GM21447 (cell line): ENCODE data around the gene NSUN5.
A peak's percentile ranks its signal among the peaks of the same experiment; 100 is the strongest.
"Not testable (repeated sequence)": the region's sequence is repeated elsewhere in the genome, so short reads cannot be mapped to it uniquely, and the experiment has no call there.

ENCODE experiments used
- ATAC-seq: cut with Tn5 transposase; IDR thresholded peaks from one replicate; pipeline ENCODE4 v1.9.1; 2021; ENCODE audit not compliant: unreplicated experiment

NSUN5 gene

DNA sequence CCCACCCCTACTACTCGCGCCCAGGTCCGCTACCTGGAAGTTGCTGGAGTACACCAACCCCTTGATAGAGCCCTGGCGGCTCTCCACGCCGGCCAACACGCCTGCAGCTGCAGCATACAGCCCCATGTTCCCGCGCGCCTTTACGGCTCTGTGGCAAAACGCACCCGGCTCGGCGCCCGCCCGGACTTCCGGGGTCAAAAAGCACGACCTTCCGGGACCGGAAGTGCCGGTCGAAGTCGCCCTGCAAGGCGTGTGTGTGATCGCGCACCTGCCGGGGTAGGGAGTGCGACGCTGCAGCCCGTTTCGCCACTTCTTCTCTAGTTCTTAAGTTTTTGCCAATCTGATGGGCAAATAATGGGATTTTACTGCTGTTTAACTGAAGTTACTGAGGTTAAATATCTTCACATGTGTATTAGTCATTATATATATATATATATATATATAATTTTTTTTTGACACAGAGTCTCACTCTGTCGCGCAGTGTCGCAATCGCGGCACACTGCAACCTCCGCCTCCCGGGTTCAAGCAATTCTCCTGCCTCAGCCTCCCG lies at the start of gene NSUN5:
TSS of gene NSUN5 (minus strand) at position 162 of the 550 bp plus-strand sequence. CDS start at position 126, 36 bp downstream.
- peak; percentile 87 for ATAC-seq

- no peak for ATAC-seq
These were observed 47.5 kb upstream of the NSUN5 start for GRCh38 chr7:73356159-73356558.

DNA sequence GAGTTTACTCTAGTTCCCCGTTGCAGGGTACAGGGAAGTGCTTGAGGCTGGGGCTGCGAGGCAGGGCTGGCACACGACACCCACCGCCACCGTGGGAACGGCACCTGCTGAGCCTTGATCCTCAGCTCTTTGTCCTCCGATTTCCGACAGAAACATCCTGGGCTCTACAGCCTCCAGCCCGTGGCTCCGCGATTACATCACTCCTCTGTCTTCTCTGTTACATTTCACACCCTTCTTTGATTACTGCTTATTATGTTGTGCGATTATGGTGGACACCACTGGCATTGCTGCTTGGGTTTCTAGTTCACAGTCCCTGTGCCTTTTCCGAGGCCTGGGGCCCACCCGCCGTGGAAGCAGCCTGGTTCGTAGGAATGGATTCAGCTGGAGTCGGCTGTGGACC lies 46.2 kb upstream of the NSUN5 start:
- no peak for ATAC-seq

- ATAC-seq, result no peak
These were observed 45.6 kb upstream of the NSUN5 start for GRCh38 chr7:73354196-73354595.

- no peak for ATAC-seq
These were observed 44.6 kb upstream of the NSUN5 start for GRCh38 chr7:73353243-73353642.

DNA sequence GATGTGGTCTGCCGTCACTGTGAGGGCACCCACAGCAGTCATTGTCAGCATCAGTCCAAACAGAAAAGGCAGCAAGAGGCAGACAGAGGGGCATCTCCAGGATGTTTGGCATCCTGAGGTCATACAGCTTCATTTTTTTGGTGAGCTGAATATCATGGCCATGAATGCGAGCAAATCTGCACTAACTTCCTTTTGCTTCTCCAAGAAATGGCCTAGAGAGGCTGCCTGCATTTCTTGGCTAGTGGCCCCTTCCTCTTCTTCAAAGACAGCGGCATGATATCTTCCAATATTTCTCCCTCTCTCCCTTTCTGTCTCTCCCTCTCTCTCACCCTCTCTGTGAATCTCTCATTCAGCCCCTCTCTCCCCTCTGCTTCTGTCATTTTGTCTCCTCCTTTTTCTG lies 44.2 kb upstream of the NSUN5 start:
- ATAC-seq, result no peak

- ATAC-seq, result no peak
These were observed 43.0 kb upstream of the NSUN5 start for GRCh38 chr7:73351447-73352167.

GRCh38 chr7:73350306-73351068 lies 41.9 kb upstream of the NSUN5 start:
- ATAC-seq, result no peak

- no peak for ATAC-seq
These were observed 41.1 kb upstream of the NSUN5 start for GRCh38 chr7:73349763-73350162.

DNA sequence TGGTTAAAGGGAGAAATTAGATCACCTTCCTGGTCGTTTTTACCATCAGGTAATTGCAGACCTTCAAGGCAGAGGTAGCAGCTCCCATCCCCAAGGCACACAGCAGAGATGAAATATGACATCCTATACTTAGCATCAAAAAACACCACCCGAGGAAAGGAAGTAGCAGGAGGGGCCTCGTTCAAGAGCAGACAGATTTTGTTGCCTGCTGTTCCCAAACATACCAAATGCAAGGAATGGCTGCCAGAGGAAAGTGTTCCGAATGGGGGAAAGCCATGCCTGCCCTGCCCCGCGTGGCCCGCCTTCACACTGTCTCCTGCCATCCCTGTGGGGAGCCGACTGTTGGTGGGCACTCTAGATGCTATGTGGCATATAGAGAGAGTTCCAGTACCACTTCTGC lies 37.3 kb upstream of the NSUN5 start:
- no peak for ATAC-seq

DNA sequence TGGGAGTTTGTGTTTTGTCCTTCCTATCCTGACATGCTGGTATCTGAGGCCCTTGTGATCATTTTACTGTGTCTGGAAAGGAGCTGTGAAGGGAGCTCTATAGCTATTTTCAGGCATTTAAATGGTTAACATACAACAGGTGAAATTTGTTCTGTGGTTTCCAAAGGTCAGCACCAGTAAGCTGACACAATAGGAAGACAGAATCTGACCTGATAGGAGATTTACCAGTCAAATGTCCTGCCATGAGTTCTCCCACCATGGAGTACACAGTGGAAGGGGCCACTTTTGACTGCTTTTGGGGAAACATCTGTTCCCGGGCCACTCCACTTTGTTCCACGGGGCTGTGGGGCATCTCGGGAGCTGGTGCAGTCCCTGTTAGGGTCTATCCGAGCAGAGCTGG lies 36.9 kb upstream of the NSUN5 start:
- ATAC-seq, result no peak

DNA sequence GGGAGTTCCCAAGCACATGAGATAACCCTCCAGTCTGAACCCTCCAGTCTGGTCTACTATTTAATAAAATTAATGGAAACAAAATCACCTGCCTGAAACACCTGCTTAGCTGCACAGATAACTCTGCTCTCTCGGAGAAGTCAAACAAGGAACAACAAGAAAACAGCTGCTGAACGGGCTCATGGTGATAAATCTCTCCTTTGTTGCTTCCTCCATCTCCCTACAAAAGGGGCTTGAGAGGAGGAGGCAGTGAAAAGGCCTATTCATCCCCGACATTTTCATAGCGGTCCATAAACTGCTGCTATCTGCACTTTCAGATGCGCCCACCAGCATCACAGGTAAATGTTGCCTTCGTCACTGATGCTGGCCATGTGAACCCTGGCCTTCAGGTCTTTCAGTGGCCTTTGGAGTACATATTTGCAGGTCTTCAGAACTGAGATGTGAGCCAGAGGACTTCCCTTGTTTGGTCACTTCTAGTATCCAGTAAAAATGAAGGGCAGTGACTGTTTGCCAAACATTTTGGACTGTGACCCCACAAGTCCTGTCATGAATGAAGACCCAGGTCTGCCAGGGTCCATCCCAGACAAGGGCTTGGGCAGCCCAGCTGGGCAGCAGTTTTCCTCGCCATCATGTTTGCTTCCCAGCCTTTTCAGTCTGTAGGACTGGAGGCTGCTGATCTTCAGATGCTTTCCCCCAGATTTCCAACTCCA lies 35.2 kb upstream of the NSUN5 start:
- no peak for ATAC-seq

- no peak for ATAC-seq
These were observed 34.0 kb upstream of the NSUN5 start for GRCh38 chr7:73342645-73343044.

GRCh38 chr7:73341877-73342276 lies 33.3 kb upstream of the NSUN5 start:
- no peak for ATAC-seq

DNA sequence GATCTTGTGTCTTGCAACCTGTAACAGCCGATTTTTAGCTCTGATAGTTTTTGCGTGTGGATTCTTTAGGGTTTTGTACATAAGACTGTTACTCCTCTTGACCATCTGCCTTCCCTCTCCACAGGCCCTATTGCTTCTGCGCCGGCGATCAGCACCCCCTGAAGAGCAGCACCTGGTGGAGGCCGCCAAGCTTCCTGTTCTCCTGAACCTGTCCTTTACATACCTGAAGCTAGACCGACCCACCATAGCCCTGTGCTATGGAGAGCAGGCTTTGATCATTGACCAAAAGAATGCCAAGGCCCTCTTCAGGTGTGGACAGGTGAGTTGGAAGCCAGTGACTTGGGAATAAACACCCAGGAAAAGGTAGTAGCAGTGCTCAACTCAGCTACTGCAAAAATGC lies 31.9 kb upstream of the NSUN5 start:
- no peak for ATAC-seq

DNA sequence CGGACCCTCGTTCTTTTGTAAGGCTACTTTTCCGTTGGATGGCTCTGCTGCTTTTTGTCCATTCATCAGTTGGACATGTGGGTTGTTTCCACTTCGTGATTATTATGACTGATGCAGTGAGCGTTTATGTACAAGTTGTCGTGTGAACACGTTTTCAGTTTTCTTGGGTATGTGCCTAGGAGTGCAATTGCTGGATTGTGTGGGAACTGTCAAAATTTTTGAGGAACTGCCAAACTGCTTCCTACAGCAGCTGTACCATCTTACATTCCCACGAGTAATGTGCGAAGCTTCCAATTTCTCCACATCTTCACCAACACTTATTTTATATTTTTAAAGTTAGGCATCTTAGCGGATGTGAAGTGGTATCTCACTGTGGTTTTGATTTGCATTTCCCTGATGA lies 29.7 kb upstream of the NSUN5 start:
- ATAC-seq, result no peak

- no peak for ATAC-seq
These were observed 23.8 kb upstream of the NSUN5 start for GRCh38 chr7:73332447-73332846.

- no peak for ATAC-seq
These were observed 22.1 kb upstream of the NSUN5 start for GRCh38 chr7:73330772-73331171.

GRCh38 chr7:73329861-73330581 lies 21.4 kb upstream of the NSUN5 start:
- no peak for ATAC-seq

DNA sequence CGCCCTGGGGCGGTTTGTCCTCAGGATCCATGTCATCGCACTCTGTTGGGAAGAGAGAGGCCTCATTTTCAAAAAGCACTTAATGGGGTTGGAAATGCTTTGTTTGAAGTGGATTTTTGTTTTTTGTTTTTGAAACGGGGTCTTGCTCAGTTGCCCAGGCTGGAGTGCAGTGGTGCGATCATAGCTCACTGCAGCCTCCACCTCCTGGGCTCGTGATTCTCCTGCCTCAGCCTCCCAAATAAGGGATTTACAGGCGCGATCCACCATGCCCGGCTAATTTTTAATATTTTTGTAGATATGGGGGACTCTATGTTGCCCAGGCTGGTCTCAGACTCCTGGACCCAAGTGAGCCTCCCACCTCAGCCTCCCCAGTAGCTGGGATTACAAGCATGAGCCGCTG lies 20.1 kb upstream of the NSUN5 start:
- no peak for ATAC-seq

GRCh38 chr7:73327922-73328321 lies 19.3 kb upstream of the NSUN5 start, which contains the start of the genes FKBP6 and TRIM50:
Gene FKBP6, plus strand, starts transcription at chr7:73328161. Its CDS starts 268 bp downstream, at chr7:73328429.
Gene TRIM50, minus strand, starts transcription at chr7:73328082. Its CDS starts 3,295 bp downstream, at chr7:73324787.
- ATAC-seq, result not testable (repeated sequence)
